Liver (tissue), 9 donors: Measurements from ENCODE around the gene LRRC8B. TPM values are rescaled to one million over a fixed set of nuclear protein-coding genes. Genes with fewer than 3 reads are reported as not detected.

Experiments
- DNase-seq: peaks from one replicate; pipeline ENCODE4 v3.0.0-alpha.2; 2017; ENCODE audit warnings: low spot score
- H3K27ac ChIP-seq, 2 donors: one replicate each; pipeline ENCODE4 v1.7.0; 2013; ENCODE audit warnings: inconsistent platforms in 2 of 2, low read length in 2 of 2, control low read depth in 1 of 2, low read depth in 1 of 2, mild to moderate bottlenecking in 1 of 2
- H3K27me3 ChIP-seq, 4 donors: one replicate each; pipeline versions ENCODE4 v1.6.1 to v1.7.0; 2013; ENCODE audit warnings: low read length in 3 of 4, inconsistent platforms in 1 of 4, mild to moderate bottlenecking in 1 of 4, moderate library complexity in 1 of 4; ENCODE audit not compliant: control insufficient read depth in 4 of 4, insufficient read depth in 4 of 4
- H3K36me3 ChIP-seq, 4 donors: one replicate each; pipeline versions ENCODE4 v1.6.1 to v1.7.0; 2013; ENCODE audit warnings: low read length in 3 of 4, mild to moderate bottlenecking in 3 of 4, low read depth in 1 of 4, moderate library complexity in 1 of 4; ENCODE audit not compliant: control insufficient read depth in 4 of 4, insufficient read depth in 3 of 4
- H3K4me1 ChIP-seq, 4 donors: one replicate each; pipeline versions ENCODE4 v1.6.1 to v1.7.0; 2013; ENCODE audit warnings: low read length in 3 of 4, mild to moderate bottlenecking in 3 of 4, moderate library complexity in 1 of 4; ENCODE audit not compliant: control insufficient read depth in 4 of 4, insufficient read depth in 4 of 4
- H3K4me3 ChIP-seq, 3 donors: one replicate each; pipeline versions ENCODE4 v1.6.1 to v1.7.0; 2013; ENCODE audit warnings: low read length in 3 of 3, control low read depth in 1 of 3, low read depth in 1 of 3, mild to moderate bottlenecking in 1 of 3
- H3K9ac ChIP-seq, 2 donors: one replicate each; pipeline ENCODE4 v1.7.0; 2013; ENCODE audit warnings: low read length in 2 of 2, mild to moderate bottlenecking in 2 of 2, moderate library complexity in 2 of 2, control low read depth in 1 of 2, low read depth in 1 of 2
- H3K9me3 ChIP-seq, 4 donors: one replicate each; pipeline versions ENCODE4 v1.6.1 to v1.7.0; 2013; ENCODE audit warnings: low read length in 3 of 4; ENCODE audit not compliant: control insufficient read depth in 4 of 4
- EGR1 ChIP-seq, 2 donors: IDR thresholded peaks; 2 replicates each; pipeline ENCODE4 v1.6.1; 2016 to 2018; ENCODE audit warnings: antibody characterized with exemption in 2 of 2, low read depth in 2 of 2
- FOXA1 ChIP-seq: IDR thresholded peaks from 2 replicates; pipeline ENCODE4 v1.6.1; 2016; ENCODE audit warnings: antibody characterized with exemption
- FOXA2 ChIP-seq: IDR thresholded peaks from 2 replicates; pipeline ENCODE4 v1.6.1; 2016; ENCODE audit warnings: antibody characterized with exemption
- HNF4A ChIP-seq, 2 donors: conservative IDR thresholded peaks; 2 replicates each; pipeline ENCODE4 v1.6.1; 2016; ENCODE audit warnings: antibody characterized with exemption in 2 of 2, mild to moderate bottlenecking in 2 of 2
- HNF4G ChIP-seq: IDR thresholded peaks from 2 replicates; pipeline ENCODE4 v1.6.1; 2016; ENCODE audit warnings: antibody characterized with exemption
- JUND ChIP-seq, 2 donors: IDR thresholded peaks; 2 replicates each; pipeline ENCODE4 v1.6.1; 2016; ENCODE audit warnings: antibody characterized with exemption in 2 of 2
- NR2F2 ChIP-seq: IDR thresholded peaks from 2 replicates; pipeline ENCODE4 v1.6.1; 2016; ENCODE audit warnings: antibody characterized with exemption
- RAD21 ChIP-seq, 2 donors: IDR thresholded peaks; 2 replicates each; pipeline ENCODE4 v1.6.1; 2016; ENCODE audit warnings: antibody characterized with exemption in 2 of 2, mild to moderate bottlenecking in 2 of 2
- RXRA ChIP-seq, 2 donors: IDR thresholded peaks; 2 replicates each; pipeline ENCODE4 v1.6.1; 2017 to 2018; ENCODE audit warnings: antibody characterized with exemption in 2 of 2, mild to moderate bottlenecking in 1 of 2
- SP1 ChIP-seq: IDR thresholded peaks from 2 replicates; pipeline ENCODE4 v1.6.1; 2018; ENCODE audit warnings: antibody characterized with exemption, mild to moderate bottlenecking
- ZBTB33 ChIP-seq: IDR thresholded peaks from 2 replicates; pipeline ENCODE4 v1.6.1; 2016; ENCODE audit warnings: antibody characterized with exemption
- WGBS: extraction: QIAGEN DNeasy Blood & Tissue Kit; methylation state at CpG from one replicate; pipeline ENCODE4 v1.1.7; 2013; 5-methylcytosine and 5-hydroxymethylcytosine counted together
- polyA plus RNA-seq, 2 donors: library from polyadenylated mRNA; stranded (reverse) in 1 of 2; unstranded in 1 of 2; fragments of 200-250 nt in 1 of 2; fragments of >200 nt in 1 of 2; fragmentation: Nextera tagmentation in 1 of 2; extraction: Ambion mirVana in 1 of 2; gene quantifications; one replicate each; pipeline versions ENCODE4 v1.2.1 to v1.2.3, GENCODE V29; 2013 to 2015
- total RNA-seq, 2 donors: library from RNA; depleted of rRNA; stranded (reverse); fragments of >200 nt; gene quantifications; one replicate each; pipeline ENCODE4 v1.2.3, GENCODE V29; 2014
- TF ChIP-seq, protein P1 (sequence below): IDR thresholded peaks from 2 replicates; pipeline ENCODE4 v1.6.1; 2016; ENCODE audit warnings: antibody characterized with exemption, mild to moderate bottlenecking
- TF ChIP-seq, protein P2 (sequence below): fragments of 150-350 bp; IDR thresholded peaks from 2 replicates; pipeline ENCODE4 v1.5.1; 2017; ENCODE audit warnings: improper control_type of control experiment, low read depth, low read length; ENCODE audit not compliant: missing input control
- TF ChIP-seq, protein P3 (sequence below): IDR thresholded peaks from 2 replicates; pipeline ENCODE4 v1.6.1; 2016; ENCODE audit warnings: antibody characterized with exemption
- donor health status: healthy.
- donor health status: healthy.
- donor health status: healthy.
- donor health status: healthy.
- donor health status: healthy.

The LRRC8B gene
- total and polyA plus RNA-seq, 4 donors, result 1.2 to 4.3 (median 2.5) TPM

- H3K4me1 ChIP-seq, result peaks cover 0 to 3% (median 0%) of the 10 kb centered on the region in 4 donors
- H3K9ac ChIP-seq, result no peak overlapping the region
- H3K27ac ChIP-seq, result no peak overlapping the region
- no peaks in the 10 kb centered on the region for H3K36me3 ChIP-seq
- no peaks in the 10 kb centered on the region for H3K27me3 ChIP-seq
- H3K4me3 ChIP-seq, result no peak overlapping the region
- H3K9me3 ChIP-seq, result no peaks in the 10 kb centered on the region
- TF ChIP-seq FOXA2 (no peak), HNF4G (no peak), HNF4A (conservative IDR thresholded peaks at IDR 0.05) (no peak), EGR1 (IDR thresholded peaks at IDR 0.05; ENCODE audit: low read depth in 2 of 2) (no peak)
- DNase-seq, result no peak
- WGBS, result 89% methylated on average over 1 of the region's 1 CpG
Observed at GRCh38 chr1:89527256-89527655, 2.6 kb downstream of the LRRC8B start.

DNA sequence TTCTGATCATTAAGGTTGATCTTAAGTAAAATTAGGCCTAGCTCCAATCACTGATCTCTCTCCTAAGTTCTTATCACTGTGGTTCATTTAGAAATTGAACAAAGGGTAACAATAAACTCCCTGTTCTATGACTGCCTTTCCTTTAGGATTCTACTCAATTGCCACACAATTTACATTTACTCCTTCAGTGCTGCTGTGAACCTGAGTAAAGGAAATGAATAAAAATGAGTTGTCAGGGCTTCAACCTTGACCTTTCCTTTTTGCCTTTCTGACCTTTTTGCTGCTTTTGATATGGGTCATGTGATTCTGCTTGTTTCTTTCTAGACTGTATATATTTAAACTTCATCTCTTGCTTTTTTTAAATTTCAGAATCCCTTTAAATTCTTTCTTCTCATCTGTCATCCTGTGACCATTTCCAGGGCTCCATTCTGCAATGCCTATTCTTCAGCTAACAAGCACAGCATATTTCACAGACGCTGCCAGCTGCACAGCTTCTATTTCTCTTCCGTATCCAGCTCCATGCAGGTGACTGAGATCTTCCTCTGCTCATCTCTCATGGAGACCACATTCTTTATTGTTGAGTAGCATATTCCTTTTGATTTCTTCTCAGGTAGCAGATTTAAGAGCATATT, 3.2 kb downstream of the LRRC8B start:
- no peak overlapping the region for H3K27ac ChIP-seq
- peaks cover 0 to 3% (median 0%) of the 10 kb centered on the region in 4 donors for H3K4me1 ChIP-seq
- TF ChIP-seq FOXA1 (no peak), RAD21 (IDR thresholded peaks at IDR 0.05) (no peak), SP1 (no peak), NR2F2 (peak; percentile 34)
- TF ChIP-seq, protein P1, sequence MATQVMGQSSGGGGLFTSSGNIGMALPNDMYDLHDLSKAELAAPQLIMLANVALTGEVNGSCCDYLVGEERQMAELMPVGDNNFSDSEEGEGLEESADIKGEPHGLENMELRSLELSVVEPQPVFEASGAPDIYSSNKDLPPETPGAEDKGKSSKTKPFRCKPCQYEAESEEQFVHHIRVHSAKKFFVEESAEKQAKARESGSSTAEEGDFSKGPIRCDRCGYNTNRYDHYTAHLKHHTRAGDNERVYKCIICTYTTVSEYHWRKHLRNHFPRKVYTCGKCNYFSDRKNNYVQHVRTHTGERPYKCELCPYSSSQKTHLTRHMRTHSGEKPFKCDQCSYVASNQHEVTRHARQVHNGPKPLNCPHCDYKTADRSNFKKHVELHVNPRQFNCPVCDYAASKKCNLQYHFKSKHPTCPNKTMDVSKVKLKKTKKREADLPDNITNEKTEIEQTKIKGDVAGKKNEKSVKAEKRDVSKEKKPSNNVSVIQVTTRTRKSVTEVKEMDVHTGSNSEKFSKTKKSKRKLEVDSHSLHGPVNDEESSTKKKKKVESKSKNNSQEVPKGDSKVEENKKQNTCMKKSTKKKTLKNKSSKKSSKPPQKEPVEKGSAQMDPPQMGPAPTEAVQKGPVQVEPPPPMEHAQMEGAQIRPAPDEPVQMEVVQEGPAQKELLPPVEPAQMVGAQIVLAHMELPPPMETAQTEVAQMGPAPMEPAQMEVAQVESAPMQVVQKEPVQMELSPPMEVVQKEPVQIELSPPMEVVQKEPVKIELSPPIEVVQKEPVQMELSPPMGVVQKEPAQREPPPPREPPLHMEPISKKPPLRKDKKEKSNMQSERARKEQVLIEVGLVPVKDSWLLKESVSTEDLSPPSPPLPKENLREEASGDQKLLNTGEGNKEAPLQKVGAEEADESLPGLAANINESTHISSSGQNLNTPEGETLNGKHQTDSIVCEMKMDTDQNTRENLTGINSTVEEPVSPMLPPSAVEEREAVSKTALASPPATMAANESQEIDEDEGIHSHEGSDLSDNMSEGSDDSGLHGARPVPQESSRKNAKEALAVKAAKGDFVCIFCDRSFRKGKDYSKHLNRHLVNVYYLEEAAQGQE, result no peak
- TF ChIP-seq, protein P2, sequence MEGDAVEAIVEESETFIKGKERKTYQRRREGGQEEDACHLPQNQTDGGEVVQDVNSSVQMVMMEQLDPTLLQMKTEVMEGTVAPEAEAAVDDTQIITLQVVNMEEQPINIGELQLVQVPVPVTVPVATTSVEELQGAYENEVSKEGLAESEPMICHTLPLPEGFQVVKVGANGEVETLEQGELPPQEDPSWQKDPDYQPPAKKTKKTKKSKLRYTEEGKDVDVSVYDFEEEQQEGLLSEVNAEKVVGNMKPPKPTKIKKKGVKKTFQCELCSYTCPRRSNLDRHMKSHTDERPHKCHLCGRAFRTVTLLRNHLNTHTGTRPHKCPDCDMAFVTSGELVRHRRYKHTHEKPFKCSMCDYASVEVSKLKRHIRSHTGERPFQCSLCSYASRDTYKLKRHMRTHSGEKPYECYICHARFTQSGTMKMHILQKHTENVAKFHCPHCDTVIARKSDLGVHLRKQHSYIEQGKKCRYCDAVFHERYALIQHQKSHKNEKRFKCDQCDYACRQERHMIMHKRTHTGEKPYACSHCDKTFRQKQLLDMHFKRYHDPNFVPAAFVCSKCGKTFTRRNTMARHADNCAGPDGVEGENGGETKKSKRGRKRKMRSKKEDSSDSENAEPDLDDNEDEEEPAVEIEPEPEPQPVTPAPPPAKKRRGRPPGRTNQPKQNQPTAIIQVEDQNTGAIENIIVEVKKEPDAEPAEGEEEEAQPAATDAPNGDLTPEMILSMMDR, result no peak
- H3K9me3 ChIP-seq, result no peaks in the 10 kb centered on the region
- H3K9ac ChIP-seq, result no peak overlapping the region
- H3K27me3 ChIP-seq, result no peaks in the 10 kb centered on the region
- no peaks in the 10 kb centered on the region for H3K36me3 ChIP-seq
- DNase-seq, result no peak
- WGBS, result 86% methylated on average over 2 of the region's 2 CpGs
- no peak overlapping the region for H3K4me3 ChIP-seq

GRCh38 chr1:89528382-89528780, 3.8 kb downstream of the LRRC8B start:
- Histone ChIP-seq H3K4me1 (peaks cover 0 to 3% (median 0%) of the 10 kb centered on the region in 4 donors), H3K9me3 (no peaks in the 10 kb centered on the region), H3K9ac (no peak overlapping the region), H3K4me3 (no peak overlapping the region), H3K36me3 (no peaks in the 10 kb centered on the region), H3K27ac (no peak overlapping the region), H3K27me3 (no peaks in the 10 kb centered on the region)
- no peak for DNase-seq
- TF ChIP-seq HNF4G (no peak), FOXA2 (no peak), ZBTB33 (no peak), SP1 (no peak), JUND (IDR thresholded peaks at IDR 0.05) (no peak), HNF4A (conservative IDR thresholded peaks at IDR 0.05) (no peak), RXRA (IDR thresholded peaks at IDR 0.05) (no peak)
- TF ChIP-seq, protein P3, sequence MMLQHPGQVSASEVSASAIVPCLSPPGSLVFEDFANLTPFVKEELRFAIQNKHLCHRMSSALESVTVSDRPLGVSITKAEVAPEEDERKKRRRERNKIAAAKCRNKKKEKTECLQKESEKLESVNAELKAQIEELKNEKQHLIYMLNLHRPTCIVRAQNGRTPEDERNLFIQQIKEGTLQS, result no peak
- TF ChIP-seq, protein P1, result no peak
